ENCODE data around the gene TENT4A.

DNA sequence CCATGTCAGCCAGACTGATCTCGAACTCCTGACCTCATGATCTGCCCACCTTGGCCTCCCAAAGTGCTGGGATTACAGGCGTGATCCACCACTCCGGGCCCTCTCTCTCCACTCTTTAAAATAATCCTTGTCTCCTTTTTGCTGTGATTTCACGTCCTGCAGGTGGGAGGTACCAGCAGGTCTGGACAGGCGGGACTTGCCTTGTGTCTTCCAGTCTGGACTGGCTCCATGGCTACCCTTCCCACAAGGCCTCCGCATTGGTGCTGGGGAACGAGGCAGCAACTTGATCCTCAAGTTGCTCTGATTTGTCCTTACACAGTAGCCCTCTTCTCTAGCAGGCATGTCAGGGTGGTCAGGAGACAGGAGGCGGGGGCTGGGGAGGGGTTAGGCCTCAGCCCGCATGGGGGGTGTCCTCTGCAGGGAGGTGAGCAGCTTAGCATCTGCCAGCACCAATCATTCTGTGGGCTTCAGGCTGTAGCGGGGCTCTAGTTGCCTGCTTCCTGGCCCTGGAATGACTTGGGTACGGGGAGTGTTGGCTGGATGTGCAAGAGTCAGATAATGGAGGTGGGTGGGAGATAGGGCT lies 54.3 kb downstream of the TENT4A start:
- no peak for TF ChIP-seq POLR2A (IDR thresholded peaks at IDR 0.05; ENCODE audit: extremely low read depth, insufficient read length)
- TF ChIP-seq, protein P1, sequence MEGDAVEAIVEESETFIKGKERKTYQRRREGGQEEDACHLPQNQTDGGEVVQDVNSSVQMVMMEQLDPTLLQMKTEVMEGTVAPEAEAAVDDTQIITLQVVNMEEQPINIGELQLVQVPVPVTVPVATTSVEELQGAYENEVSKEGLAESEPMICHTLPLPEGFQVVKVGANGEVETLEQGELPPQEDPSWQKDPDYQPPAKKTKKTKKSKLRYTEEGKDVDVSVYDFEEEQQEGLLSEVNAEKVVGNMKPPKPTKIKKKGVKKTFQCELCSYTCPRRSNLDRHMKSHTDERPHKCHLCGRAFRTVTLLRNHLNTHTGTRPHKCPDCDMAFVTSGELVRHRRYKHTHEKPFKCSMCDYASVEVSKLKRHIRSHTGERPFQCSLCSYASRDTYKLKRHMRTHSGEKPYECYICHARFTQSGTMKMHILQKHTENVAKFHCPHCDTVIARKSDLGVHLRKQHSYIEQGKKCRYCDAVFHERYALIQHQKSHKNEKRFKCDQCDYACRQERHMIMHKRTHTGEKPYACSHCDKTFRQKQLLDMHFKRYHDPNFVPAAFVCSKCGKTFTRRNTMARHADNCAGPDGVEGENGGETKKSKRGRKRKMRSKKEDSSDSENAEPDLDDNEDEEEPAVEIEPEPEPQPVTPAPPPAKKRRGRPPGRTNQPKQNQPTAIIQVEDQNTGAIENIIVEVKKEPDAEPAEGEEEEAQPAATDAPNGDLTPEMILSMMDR (IDR thresholded peaks at IDR 0.05; ENCODE audit: low read depth, low read length): no peak
- TF ChIP-seq MYC (IDR thresholded peaks at IDR 0.05; ENCODE audit: low read depth, low read length): no peak

Data from NB4 (cell line).